ENCODE data around the gene RRP1.

GRCh38 chr21:43818685-43819084 is 29.3 kb downstream of the RRP1 start:
- TF ChIP-seq POLR2A (IDR thresholded peaks at IDR 0.05; ENCODE audit: low read depth, low read length) (no peak), POLR2AphosphoS5 (IDR thresholded peaks at IDR 0.05; ENCODE audit: low read depth, low read length) (no peak), SPI1 (IDR thresholded peaks at IDR 0.05; ENCODE audit: low read depth, low read length) (no peak), TAF1 (IDR thresholded peaks at IDR 0.05; ENCODE audit: low read depth, low read length) (no peak), POU2F2 (IDR thresholded peaks at IDR 0.05; ENCODE audit: low read depth, low read length) (no peak), PAX5 (IDR thresholded peaks at IDR 0.05; ENCODE audit: insufficient read depth, low read length, severe bottlenecking) (no peak)
